ENCODE measurements around the gene SMAD6. TPM values are rescaled to one million over a fixed set of nuclear protein-coding genes. Genes with fewer than 3 reads are reported as not detected.

SMAD6 gene
- total RNA-seq, 2 donors from 2014 or later: 9.4 to 22.0 TPM

- TF ChIP-seq CTCF (IDR thresholded peaks at IDR 0.05): no peak
- H3K9me3 ChIP-seq: no peaks in the 10 kb centered on the region
- DNase-seq: no peak
- H3K4me1 ChIP-seq: no peaks in the 10 kb centered on the region
- H3K9ac ChIP-seq (ENCODE audit: low read depth in 2 of 2, low read length in 2 of 2): no peak overlapping the region
- H3K4me3 ChIP-seq: no peak overlapping the region
- H3K27me3 ChIP-seq: no peaks in the 10 kb centered on the region
- no peak overlapping the region for H3K27ac ChIP-seq
- intact Hi-C loops (cut with DNase I): no loop called here
- no peaks in the 10 kb centered on the region for H3K36me3 ChIP-seq
These were observed 14.6 kb downstream of the SMAD6 start for GRCh38 chr15:66716656-66717020.

- TF ChIP-seq CTCF (IDR thresholded peaks at IDR 0.05): no peak
- intact Hi-C loops (cut with DNase I): no loop called here
- Histone ChIP-seq H3K9me3 (no peaks in the 10 kb centered on the region), H3K4me1 (no peaks in the 10 kb centered on the region), H3K27ac (no peak overlapping the region), H3K27me3 (no peaks in the 10 kb centered on the region), H3K9ac (ENCODE audit: low read depth in 2 of 2, low read length in 2 of 2) (no peak overlapping the region), H3K36me3 (no peaks in the 10 kb centered on the region), H3K4me3 (no peak overlapping the region)
- DNase-seq: no peak
These were observed 16.4 kb downstream of the SMAD6 start for GRCh38 chr15:66718220-66718988.

GRCh38 chr15:66719471-66719870, 17.4 kb downstream of the SMAD6 start:
- Histone ChIP-seq H3K27me3 (no peaks in the 10 kb centered on the region), H3K9me3 (no peaks in the 10 kb centered on the region), H3K4me3 (no peak overlapping the region), H3K4me1 (no peaks in the 10 kb centered on the region), H3K36me3 (no peaks in the 10 kb centered on the region), H3K27ac (no peak overlapping the region), H3K9ac (ENCODE audit: low read depth in 2 of 2, low read length in 2 of 2) (no peak overlapping the region)
- DNase-seq: no peak
- intact Hi-C loops (cut with DNase I): no loop called here
- TF ChIP-seq CTCF (IDR thresholded peaks at IDR 0.05): no peak

- no peak overlapping the region for H3K27ac ChIP-seq
- no peak for TF ChIP-seq CTCF (IDR thresholded peaks at IDR 0.05)
- H3K36me3 ChIP-seq: no peaks in the 10 kb centered on the region
- H3K4me1 ChIP-seq: no peaks in the 10 kb centered on the region
- intact Hi-C loops (cut with DNase I): no loop called here
- no peaks in the 10 kb centered on the region for H3K27me3 ChIP-seq
- H3K9ac ChIP-seq (ENCODE audit: low read depth in 2 of 2, low read length in 2 of 2): no peak overlapping the region
- no peaks in the 10 kb centered on the region for H3K9me3 ChIP-seq
- no peak for DNase-seq
- H3K4me3 ChIP-seq: no peak overlapping the region
These were observed 18.4 kb downstream of the SMAD6 start for GRCh38 chr15:66720206-66721010.

GRCh38 chr15:66721020-66721419, 19.0 kb downstream of the SMAD6 start:
- Histone ChIP-seq H3K27ac (no peak overlapping the region), H3K9ac (ENCODE audit: low read depth in 2 of 2, low read length in 2 of 2) (no peak overlapping the region), H3K4me1 (no peaks in the 10 kb centered on the region), H3K4me3 (no peak overlapping the region), H3K9me3 (no peaks in the 10 kb centered on the region), H3K36me3 (no peaks in the 10 kb centered on the region), H3K27me3 (no peaks in the 10 kb centered on the region)
- intact Hi-C loops (cut with DNase I): no loop called here
- TF ChIP-seq CTCF (IDR thresholded peaks at IDR 0.05): no peak
- no peak for DNase-seq

Measured in colonic mucosa (tissue), 4 donors.